H9 (cell line): ENCODE measurements around the gene FBLN1. TPM values are rescaled to one million over a fixed set of nuclear protein-coding genes. Genes with fewer than 3 reads are reported as not detected.

Experiments used
- DNase-seq: peaks from one replicate; pipeline ENCODE4 v3.0.0-alpha.2; 2017
- H2AFZ ChIP-seq: one replicate; pipeline ENCODE4 v1.6.1; 2013; ENCODE audit warnings: mild to moderate bottlenecking, low read length, control low read depth, moderate library complexity
- H2AK5ac ChIP-seq: 2 replicates; pipeline ENCODE4 v1.6.1; 2013; ENCODE audit warnings: low read length, control low read depth, mixed read lengths; ENCODE audit not compliant: insufficient read length
- H2BK120ac ChIP-seq: one replicate; pipeline ENCODE4 v1.6.1; 2013; ENCODE audit warnings: low read depth, mild to moderate bottlenecking, low read length, control low read depth, inconsistent platforms; ENCODE audit not compliant: poor library complexity, severe bottlenecking
- H2BK12ac ChIP-seq: 2 replicates; pipeline ENCODE4 v1.6.1; 2013; ENCODE audit warnings: low read length, control low read depth, mixed read lengths, low read depth; ENCODE audit not compliant: insufficient read length
- H2BK15ac ChIP-seq: 2 replicates; pipeline ENCODE4 v1.6.1; 2013; ENCODE audit warnings: low read depth, low read length, control low read depth
- H2BK20ac ChIP-seq: one replicate; pipeline ENCODE4 v1.6.1; 2013; ENCODE audit warnings: low read depth, mild to moderate bottlenecking, low read length, control low read depth, inconsistent platforms; ENCODE audit not compliant: poor library complexity, severe bottlenecking
- H2BK5ac ChIP-seq: 2 replicates; pipeline ENCODE4 v1.6.1; 2013; ENCODE audit warnings: low read length, control low read depth, mixed read lengths; ENCODE audit not compliant: insufficient read length
- H3K14ac ChIP-seq: 2 replicates; pipeline ENCODE4 v1.6.1; 2013; ENCODE audit warnings: low read length, control low read depth; ENCODE audit not compliant: insufficient read depth
- H3K18ac ChIP-seq: 2 replicates; pipeline ENCODE4 v1.6.1; 2013; ENCODE audit warnings: low read depth, mild to moderate bottlenecking, mixed read lengths, low read length, control low read depth; ENCODE audit not compliant: insufficient read length
- H3K23ac ChIP-seq: 2 replicates; pipeline ENCODE4 v1.6.1; 2013; ENCODE audit warnings: low read length, control low read depth, mixed read lengths, low read depth; ENCODE audit not compliant: insufficient read length
- H3K23me2 ChIP-seq: 2 replicates; pipeline ENCODE4 v1.6.1; 2013; ENCODE audit warnings: low read depth, mild to moderate bottlenecking, mixed read lengths, low read length, control low read depth; ENCODE audit not compliant: insufficient read length, poor library complexity, severe bottlenecking
- H3K27ac ChIP-seq: 2 replicates; pipeline ENCODE4 v1.5.1; 2013; ENCODE audit warnings: low read length, control low read depth, mixed read lengths, low read depth; ENCODE audit not compliant: insufficient read length
- H3K27me3 ChIP-seq: 2 replicates; pipeline ENCODE4 v1.6.1; 2013; ENCODE audit warnings: low read length, control low read depth, inconsistent platforms; ENCODE audit not compliant: insufficient read depth
- H3K4ac ChIP-seq: 2 replicates; pipeline ENCODE4 v1.6.1; 2013; ENCODE audit warnings: low read depth, mild to moderate bottlenecking, control low read depth, inconsistent platforms, low read length, moderate library complexity
- H3K4me1 ChIP-seq: 2 replicates; pipeline ENCODE4 v1.6.1; 2013; ENCODE audit warnings: low read length, control low read depth, inconsistent platforms; ENCODE audit not compliant: insufficient read depth
- H3K4me2 ChIP-seq: 2 replicates; pipeline ENCODE4 v1.6.1; 2013; ENCODE audit warnings: low read length, control low read depth, mixed read lengths; ENCODE audit not compliant: insufficient read length, insufficient read depth
- H3K56ac ChIP-seq: 2 replicates; pipeline ENCODE4 v1.6.1; 2013; ENCODE audit warnings: low read depth, mild to moderate bottlenecking, mixed read lengths, low read length, control low read depth; ENCODE audit not compliant: insufficient read length
- H3K79me1 ChIP-seq: 2 replicates; pipeline ENCODE4 v1.6.1; 2013; ENCODE audit warnings: low read depth, mild to moderate bottlenecking, moderate library complexity, low read length, control low read depth, inconsistent platforms; ENCODE audit not compliant: insufficient read depth, poor library complexity, severe bottlenecking
- H3K79me2 ChIP-seq: 2 replicates; pipeline ENCODE4 v1.6.1; 2013; ENCODE audit warnings: low read length, control low read depth, inconsistent platforms; ENCODE audit not compliant: insufficient read depth
- H3K9ac ChIP-seq: 2 replicates; pipeline ENCODE4 v1.6.1; 2013; ENCODE audit warnings: low read length, control low read depth, mixed read lengths; ENCODE audit not compliant: insufficient read length; ENCODE audit errors: extremely low read depth
- H3K9me3 ChIP-seq: one replicate; pipeline ENCODE4 v1.6.1; 2013; ENCODE audit warnings: low read depth, low read length, inconsistent platforms; ENCODE audit not compliant: control insufficient read depth
- H3T11ph ChIP-seq: one replicate; pipeline ENCODE4 v1.6.1; 2013; ENCODE audit warnings: mild to moderate bottlenecking, low read length, control low read depth, inconsistent platforms
- H4K20me1 ChIP-seq: one replicate; pipeline ENCODE4 v1.6.1; 2013; ENCODE audit not compliant: control insufficient read depth, insufficient read length, insufficient read depth
- H4K5ac ChIP-seq: 2 replicates; pipeline ENCODE4 v1.6.1; 2013; ENCODE audit warnings: low read depth, mild to moderate bottlenecking, mixed read lengths, low read length, control low read depth; ENCODE audit not compliant: insufficient read length
- H4K8ac ChIP-seq: replicated peaks from 2 replicates; pipeline ENCODE4 v1.6.1; 2013; ENCODE audit warnings: low read length, control low read depth, mixed read lengths, low read depth; ENCODE audit not compliant: insufficient read length
- H4K91ac ChIP-seq: 2 replicates; pipeline ENCODE4 v1.6.1; 2013; ENCODE audit warnings: low read depth, mild to moderate bottlenecking, moderate library complexity, mixed read lengths, low read length, control low read depth; ENCODE audit not compliant: insufficient read length
- H3K27ac Mint-ChIP-seq, 3 experiments: 2 replicates in 2 of 3; 3 replicates in 1 of 3; pipeline ENCODE4 v1.8.0; 2020 to 2021; ENCODE audit warnings: mixed read lengths in 3 of 3, mild to moderate bottlenecking in 1 of 3, moderate library complexity in 1 of 3
- H3K27me3 Mint-ChIP-seq: 2 replicates; pipeline ENCODE4 v1.8.0; 2021; ENCODE audit warnings: low read depth, mild to moderate bottlenecking, moderate library complexity, mixed read lengths
- H3K36me3 Mint-ChIP-seq, 3 experiments: 2 replicates in 2 of 3; 3 replicates in 1 of 3; pipeline ENCODE4 v1.8.0; 2020 to 2021; ENCODE audit warnings: low read depth in 3 of 3, mixed read lengths in 3 of 3; ENCODE audit not compliant: insufficient read depth in 1 of 3
- H3K4me1 Mint-ChIP-seq, 2 experiments: 2 replicates each; pipeline ENCODE4 v1.8.0; 2020; ENCODE audit warnings: mixed read lengths in 2 of 2
- H3K4me3 Mint-ChIP-seq, 2 experiments: 2 replicates in 1 of 2; 3 replicates in 1 of 2; pipeline ENCODE4 v1.8.0; 2020 to 2021; ENCODE audit warnings: mild to moderate bottlenecking in 2 of 2, mixed read lengths in 2 of 2, moderate library complexity in 1 of 2
- H3K9me3 Mint-ChIP-seq, 2 experiments: 2 replicates in 1 of 2; 3 replicates in 1 of 2; pipeline ENCODE4 v1.8.0; 2020; ENCODE audit warnings: mild to moderate bottlenecking in 2 of 2, mixed read lengths in 2 of 2, moderate library complexity in 1 of 2
- CTCF ChIP-seq: fragments of 200-600 bp; sonication (generic); conservative IDR thresholded peaks from 3 replicates; pipeline ENCODE4 v1.8.0; 2021; ENCODE audit warnings: antibody characterized with exemption, mild to moderate bottlenecking
- WGBS: extraction: QIAGEN DNeasy Blood & Tissue Kit; methylation state at CpG from one replicate; pipeline ENCODE4 v1.1.7; 2013; ENCODE audit warnings: missing lambda C conversion rate, low lambda C conversion rate, mixed read lengths; ENCODE audit not compliant: insufficient read length; ENCODE audit errors: extremely low coverage; 5-methylcytosine and 5-hydroxymethylcytosine counted together
- total RNA-seq: library from RNA; stranded (reverse); gene quantifications from 2 replicates; pipeline ENCODE4 v1.2.1, GENCODE V29; 2021

Gene FBLN1
- total RNA-seq, 1 experiment from 2014 or later: 140 TPM

GRCh38 chr22:45504373-45505341 is 2.0 kb downstream of the FBLN1 start:
- no peak overlapping the region for H3K27ac ChIP-seq
- no peak overlapping the region for H4K8ac ChIP-seq
- no peak overlapping the region for H4K91ac ChIP-seq
- H2AFZ ChIP-seq: no peak overlapping the region
- no peaks in the 10 kb centered on the region for H4K20me1 ChIP-seq
- H3K79me2 ChIP-seq: peaks cover 21% of the 10 kb centered on the region; the same call in 1 of the 2 replicates
- no peak overlapping the region for H2BK20ac ChIP-seq
- no peak for DNase-seq
- peak overlapping the region; percentile 58 for H3K18ac ChIP-seq
- WGBS: no CpG with 5 or more reads among the region's 31 CpGs
- no peaks in the 10 kb centered on the region for H3K9me3 ChIP-seq
- peak overlapping the region; percentile 83 to 91 for H3K4me3 Mint-ChIP-seq
- peak overlapping the region; percentile 91 for H3K14ac ChIP-seq
- H2BK5ac ChIP-seq: no peak overlapping the region
- H2BK12ac ChIP-seq: no peak overlapping the region
- H3K23me2 ChIP-seq: peaks cover 17% of the 10 kb centered on the region
- H4K5ac ChIP-seq: no peak overlapping the region
- H3T11ph ChIP-seq: no peak overlapping the region
- H3K56ac ChIP-seq: no peak overlapping the region
- H3K36me3 Mint-ChIP-seq: peaks cover 3 to 9% (median 9%) of the 10 kb centered on the region in 3 experiments; a peak in 4 of 7 replicates
- H3K9me3 Mint-ChIP-seq: peaks cover 0 to 3% of the 10 kb centered on the region in 2 experiments; a peak in 1 of 5 replicates
- peak overlapping the region; percentile 61 for H3K4me2 ChIP-seq
- H3K4me1 ChIP-seq: peaks cover 7% of the 10 kb centered on the region; the same call in 1 of the 2 replicates
- no peak for TF ChIP-seq CTCF
- H2BK15ac ChIP-seq: no peak overlapping the region
- peak overlapping the region; percentile 35 for H3K9ac ChIP-seq
- H3K23ac ChIP-seq: no peak overlapping the region
- H3K79me1 ChIP-seq: no peaks in the 10 kb centered on the region
- H2AK5ac ChIP-seq: no peak overlapping the region
- no peak overlapping the region for H3K4ac ChIP-seq
- peaks cover 52 to 63% of the 10 kb centered on the region in 2 experiments for H3K4me1 Mint-ChIP-seq
- peak overlapping the region; percentile 99 to 100 (median 99) for H3K27ac Mint-ChIP-seq
- no peaks in the 10 kb centered on the region for H3K27me3 ChIP-seq
- no peak overlapping the region for H2BK120ac ChIP-seq
- peaks cover 6% of the 10 kb centered on the region for H3K27me3 Mint-ChIP-seq
